Measurements from ENCODE around the gene MYO16. TPM values are rescaled to one million over a fixed set of nuclear protein-coding genes. Genes with fewer than 3 reads are reported as not detected.

MYO16 gene
- total RNA-seq, 2 donors from 2014 or later: 0.42 TPM; not detected in 1

DNA sequence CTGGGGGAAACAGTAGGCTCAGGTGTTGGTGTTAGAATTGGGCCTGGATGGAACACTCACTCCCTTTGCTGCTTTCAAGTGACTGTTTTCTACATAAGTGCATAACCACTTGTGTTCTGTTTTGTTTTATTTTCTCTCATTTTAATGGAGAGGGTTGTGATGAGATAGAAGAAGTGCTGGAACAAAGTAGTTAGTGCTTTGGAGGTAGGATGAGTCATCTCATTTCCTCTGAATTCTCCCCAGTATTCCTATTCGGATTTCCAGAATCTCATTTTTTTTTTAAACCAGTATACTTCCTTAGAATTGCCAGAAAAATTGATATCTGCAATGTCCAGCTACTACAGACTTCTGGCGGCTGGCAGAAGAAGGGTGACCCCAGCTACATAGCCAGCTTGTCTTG, 575.9 kb downstream of the MYO16 start:
- no peaks in the 10 kb centered on the region for H3K9me3 ChIP-seq
- H3K27me3 ChIP-seq (replicated peaks; ENCODE audit: insufficient read depth): no peaks in the 10 kb centered on the region
- TF ChIP-seq, protein P1, sequence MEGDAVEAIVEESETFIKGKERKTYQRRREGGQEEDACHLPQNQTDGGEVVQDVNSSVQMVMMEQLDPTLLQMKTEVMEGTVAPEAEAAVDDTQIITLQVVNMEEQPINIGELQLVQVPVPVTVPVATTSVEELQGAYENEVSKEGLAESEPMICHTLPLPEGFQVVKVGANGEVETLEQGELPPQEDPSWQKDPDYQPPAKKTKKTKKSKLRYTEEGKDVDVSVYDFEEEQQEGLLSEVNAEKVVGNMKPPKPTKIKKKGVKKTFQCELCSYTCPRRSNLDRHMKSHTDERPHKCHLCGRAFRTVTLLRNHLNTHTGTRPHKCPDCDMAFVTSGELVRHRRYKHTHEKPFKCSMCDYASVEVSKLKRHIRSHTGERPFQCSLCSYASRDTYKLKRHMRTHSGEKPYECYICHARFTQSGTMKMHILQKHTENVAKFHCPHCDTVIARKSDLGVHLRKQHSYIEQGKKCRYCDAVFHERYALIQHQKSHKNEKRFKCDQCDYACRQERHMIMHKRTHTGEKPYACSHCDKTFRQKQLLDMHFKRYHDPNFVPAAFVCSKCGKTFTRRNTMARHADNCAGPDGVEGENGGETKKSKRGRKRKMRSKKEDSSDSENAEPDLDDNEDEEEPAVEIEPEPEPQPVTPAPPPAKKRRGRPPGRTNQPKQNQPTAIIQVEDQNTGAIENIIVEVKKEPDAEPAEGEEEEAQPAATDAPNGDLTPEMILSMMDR (IDR thresholded peaks at IDR 0.05): no peak
- H3K4me1 ChIP-seq (ENCODE audit: control insufficient read depth in 1 of 2, low read depth in 2 of 2): peaks cover 0 to 3% of the 10 kb centered on the region in 2 donors
- no peak overlapping the region for H3K27ac ChIP-seq
- H3K36me3 ChIP-seq: no peaks in the 10 kb centered on the region
- H3K4me3 ChIP-seq: no peak overlapping the region
- ATAC-seq (ENCODE audit: insufficient number of reproducible peaks, low FRiP score, low read depth): no peak
- DNase-seq (ENCODE audit: low spot score): no peak

DNA sequence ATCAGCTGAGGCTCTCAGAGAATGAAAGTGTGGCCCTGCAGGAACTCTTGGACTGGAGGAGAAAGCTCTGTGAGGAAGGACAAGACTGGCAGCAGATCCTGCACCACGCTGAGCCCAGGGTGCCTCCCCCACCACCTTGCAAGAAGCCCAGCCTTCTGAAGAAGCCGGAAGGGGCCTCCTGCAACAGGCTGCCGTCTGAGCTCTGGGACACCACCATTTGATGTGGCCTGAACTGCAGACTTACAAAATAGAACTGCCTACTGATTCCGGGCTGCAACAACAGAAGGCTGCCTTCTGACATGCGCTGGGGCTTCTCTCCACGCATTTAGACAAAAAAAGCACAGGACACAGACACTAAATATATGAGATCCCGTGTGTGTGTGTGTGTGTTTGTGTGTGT, 577.2 kb downstream of the MYO16 start:
- TF ChIP-seq, protein P1 (IDR thresholded peaks at IDR 0.05): no peak

DNA sequence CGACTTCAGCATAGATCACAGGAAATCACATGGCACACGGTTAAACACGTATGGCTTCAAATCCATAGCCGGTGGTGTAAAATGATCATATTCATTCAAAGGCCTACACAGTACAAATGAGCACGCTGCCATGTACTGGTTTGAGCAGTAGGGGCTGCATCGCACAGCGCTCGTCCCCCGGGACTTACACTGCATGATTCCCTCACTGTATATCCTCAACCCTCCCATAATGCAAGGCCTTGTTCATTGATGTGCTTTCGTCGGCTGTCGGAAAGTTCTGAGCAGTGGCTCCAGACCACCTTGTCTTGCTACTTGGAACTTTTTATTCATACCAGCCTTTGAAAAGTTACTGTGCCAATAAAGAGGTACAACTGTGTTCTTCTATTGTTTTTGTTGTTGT, 578.2 kb downstream of the MYO16 start:
- TF ChIP-seq, protein P1 (IDR thresholded peaks at IDR 0.05): no peak
- H3K9me3 ChIP-seq: no peaks in the 10 kb centered on the region
- no peaks in the 10 kb centered on the region for H3K4me1 ChIP-seq (ENCODE audit: control insufficient read depth in 1 of 2, low read depth in 2 of 2)
- H3K4me3 ChIP-seq: no peak overlapping the region
- H3K27me3 ChIP-seq (replicated peaks; ENCODE audit: insufficient read depth): no peaks in the 10 kb centered on the region
- ATAC-seq (ENCODE audit: insufficient number of reproducible peaks, low FRiP score, low read depth) (no peak), DNase-seq (ENCODE audit: low spot score) (no peak)
- no peaks in the 10 kb centered on the region for H3K36me3 ChIP-seq
- no peak overlapping the region for H3K27ac ChIP-seq

More for the DNA sequence above, 577.2 kb downstream of the MYO16 start:
- H3K9me3 ChIP-seq: no peaks in the 10 kb centered on the region
- no peaks in the 10 kb centered on the region for H3K4me1 ChIP-seq (ENCODE audit: control insufficient read depth in 1 of 2, low read depth in 2 of 2)
- no peaks in the 10 kb centered on the region for H3K27me3 ChIP-seq (replicated peaks; ENCODE audit: insufficient read depth)
- H3K4me3 ChIP-seq: no peak overlapping the region
- no peaks in the 10 kb centered on the region for H3K36me3 ChIP-seq
- H3K27ac ChIP-seq: no peak overlapping the region
- DNase-seq (ENCODE audit: low spot score) (no peak), ATAC-seq (ENCODE audit: insufficient number of reproducible peaks, low FRiP score, low read depth) (no peak)

DNA sequence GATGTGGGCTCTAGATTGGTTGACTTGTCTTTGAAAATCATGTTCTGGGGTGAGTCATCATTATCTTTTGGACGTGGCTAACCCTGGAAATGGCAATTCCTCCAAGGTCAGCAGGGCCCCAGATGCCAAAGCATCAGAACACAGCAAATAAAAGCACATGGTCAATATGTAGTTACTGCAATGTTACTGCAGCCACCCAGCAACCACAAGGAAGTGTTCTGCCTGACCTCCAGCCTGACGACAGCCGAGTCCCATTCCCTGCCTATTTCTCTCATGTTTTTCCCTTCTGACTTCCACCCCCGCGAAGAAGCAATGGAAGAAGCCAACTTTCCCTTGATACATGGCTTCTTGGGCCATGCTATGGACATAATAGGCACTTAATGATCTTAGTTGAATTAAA, 579.1 kb downstream of the MYO16 start:
- ATAC-seq (ENCODE audit: insufficient number of reproducible peaks, low FRiP score, low read depth) (no peak), DNase-seq (ENCODE audit: low spot score) (no peak)
- Histone ChIP-seq H3K36me3 (no peaks in the 10 kb centered on the region), H3K27ac (no peak overlapping the region), H3K9me3 (no peaks in the 10 kb centered on the region), H3K27me3 (replicated peaks; ENCODE audit: insufficient read depth) (no peaks in the 10 kb centered on the region), H3K4me1 (ENCODE audit: control insufficient read depth in 1 of 2, low read depth in 2 of 2) (no peaks in the 10 kb centered on the region), H3K4me3 (no peak overlapping the region)
- TF ChIP-seq, protein P1 (IDR thresholded peaks at IDR 0.05): no peak

DNA sequence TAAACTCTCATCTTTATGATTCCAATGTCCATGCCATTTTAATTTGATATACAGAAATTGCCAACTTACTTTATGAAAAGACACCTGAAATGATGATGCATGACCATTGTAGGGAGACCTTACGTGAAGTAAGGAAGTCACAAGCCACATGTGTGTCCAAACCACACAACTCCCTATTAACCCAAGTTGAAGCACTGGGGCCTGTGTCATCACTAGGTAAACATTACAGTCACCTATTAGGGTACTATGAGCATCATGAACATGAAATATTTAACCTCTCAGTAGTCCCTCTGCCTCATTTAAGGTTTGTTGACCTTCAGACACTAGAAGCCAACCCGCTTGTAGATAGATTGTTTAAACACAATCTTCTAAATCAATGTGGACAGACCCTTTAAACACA, 580.1 kb downstream of the MYO16 start:
- TF ChIP-seq, protein P1 (IDR thresholded peaks at IDR 0.05): no peak
- Histone ChIP-seq H3K27me3 (replicated peaks; ENCODE audit: insufficient read depth) (no peaks in the 10 kb centered on the region), H3K9me3 (no peaks in the 10 kb centered on the region), H3K4me3 (no peak overlapping the region), H3K27ac (no peak overlapping the region), H3K36me3 (no peaks in the 10 kb centered on the region), H3K4me1 (ENCODE audit: control insufficient read depth in 1 of 2, low read depth in 2 of 2) (no peaks in the 10 kb centered on the region)
- DNase-seq (ENCODE audit: low spot score) (no peak), ATAC-seq (ENCODE audit: insufficient number of reproducible peaks, low FRiP score, low read depth) (no peak)

All from thoracic aorta (tissue), 2 donors.